WTC11 (cell line): ENCODE results near the gene NPAS3. TPM values are rescaled to one million over a fixed set of nuclear protein-coding genes. Genes with fewer than 3 reads are reported as not detected.

Experiments used
- ATAC-seq: fragments of 200-7000 bp; cut with Tn5 transposase; 2 replicates; pipeline ENCODE4 v1.10.0; 2021; ENCODE audit warnings: mild to moderate bottlenecking, moderate library complexity
- CTCF ChIA-PET: fragments of 300-600 bp; sonication (Branson Sonifier 250); formaldehyde crosslinking; loops from one replicate; lab custom pipeline; 2021; ENCODE audit warnings: antibody characterized with exemption; lab: Charles Lee
- POLR2A ChIA-PET: fragments of 350-600 bp; sonication (Branson Sonifier 250); formaldehyde crosslinking; loops from one replicate; lab custom pipeline; 2021; ENCODE audit warnings: antibody characterized with exemption; lab: Charles Lee
- DNase-seq: peaks from one replicate; pipeline ENCODE4 v3.0.0; 2021; ENCODE audit warnings: low spot score
- H3K27ac Mint-ChIP-seq: 2 replicates; pipeline ENCODE4 v1.8.0; 2021; ENCODE audit warnings: mixed read lengths
- H3K27me3 Mint-ChIP-seq: 2 replicates; pipeline ENCODE4 v1.8.0; 2021; ENCODE audit warnings: low read depth, mild to moderate bottlenecking, moderate library complexity, mixed read lengths
- H3K36me3 Mint-ChIP-seq: 2 replicates; pipeline ENCODE4 v1.8.0; 2021; ENCODE audit warnings: mixed read lengths
- H3K4me1 Mint-ChIP-seq: 2 replicates; pipeline ENCODE4 v1.8.0; 2022; ENCODE audit warnings: mixed read lengths
- H3K4me3 Mint-ChIP-seq: 2 replicates; pipeline ENCODE4 v1.8.0; 2021; ENCODE audit warnings: mild to moderate bottlenecking, moderate library complexity, mixed read lengths
- H3K9me3 Mint-ChIP-seq: 2 replicates; pipeline ENCODE4 v1.8.0; 2021; ENCODE audit warnings: mixed read lengths
- CREB1 ChIP-seq: sonication (generic); formaldehyde crosslinking; IDR thresholded peaks from 2 replicates; pipeline ENCODE4 v1.8.0; 2023; ENCODE audit warnings: mild to moderate bottlenecking, missing genetic modification reagents
- IRF2 ChIP-seq: sonication (generic); formaldehyde crosslinking; IDR thresholded peaks from 2 replicates; pipeline ENCODE4 v1.8.0; 2022; ENCODE audit warnings: low read depth, missing genetic modification reagents, borderline replicate concordance
- JAZF1 ChIP-seq: fragments of 250-450 bp; sonication (Bioruptor Pico); IDR thresholded peaks from 2 replicates; pipeline ENCODE4 v1.9.0; 2021; ENCODE audit warnings: moderate library complexity, mild to moderate bottlenecking, inconsistent platforms
- JUN ChIP-seq: sonication (generic); formaldehyde crosslinking; IDR thresholded peaks from 2 replicates; pipeline ENCODE4 v1.8.0; 2023; ENCODE audit warnings: mild to moderate bottlenecking, missing genetic modification reagents
- MYBL2 ChIP-seq: sonication (generic); formaldehyde crosslinking; IDR thresholded peaks from 2 replicates; pipeline ENCODE4 v1.8.1; 2023; ENCODE audit warnings: mild to moderate bottlenecking, moderate library complexity, missing genetic modification reagents
- NR1H2 ChIP-seq: sonication (generic); formaldehyde crosslinking; IDR thresholded peaks from 2 replicates; pipeline ENCODE4 v1.9.0; 2021; ENCODE audit warnings: mild to moderate bottlenecking, moderate library complexity, missing genetic modification reagents
- NR3C1 ChIP-seq: sonication (generic); formaldehyde crosslinking; conservative IDR thresholded peaks from 2 replicates; pipeline ENCODE4 v1.8.1; 2023; ENCODE audit warnings: low read depth, mild to moderate bottlenecking, missing genetic modification reagents
- SMAD3 ChIP-seq: sonication (generic); formaldehyde crosslinking; IDR thresholded peaks from 2 replicates; pipeline ENCODE4 v1.8.0; 2022; ENCODE audit warnings: missing genetic modification reagents, mild to moderate bottlenecking, borderline replicate concordance
- SMAD4 ChIP-seq: sonication (generic); formaldehyde crosslinking; IDR thresholded peaks from 2 replicates; pipeline ENCODE4 v1.8.0; 2022; ENCODE audit warnings: mild to moderate bottlenecking, missing genetic modification reagents
- ZNF396 ChIP-seq: fragments of 250-450 bp; sonication (Bioruptor Pico); IDR thresholded peaks from 2 replicates; pipeline ENCODE4 v1.8.0; 2021; ENCODE audit warnings: mild to moderate bottlenecking, moderate library complexity, borderline replicate concordance
- total RNA-seq: library from RNA; stranded (reverse); gene quantifications from 3 replicates; pipeline ENCODE4 v1.2.3, GENCODE V29; 2021
- TF ChIP-seq, protein P1 (sequence below): fragments of 250-450 bp; sonication (Bioruptor Pico); IDR thresholded peaks from 2 replicates; pipeline ENCODE4 v1.8.0; 2021; ENCODE audit warnings: mild to moderate bottlenecking
- TF ChIP-seq, protein P2 (sequence below): sonication (generic); formaldehyde crosslinking; IDR thresholded peaks from 2 replicates; pipeline ENCODE4 v1.8.0; 2022; ENCODE audit warnings: mild to moderate bottlenecking, missing genetic modification reagents
- TF ChIP-seq, protein P3 (sequence below): fragments of 250-450 bp; sonication (Bioruptor Pico); conservative IDR thresholded peaks from 2 replicates; pipeline ENCODE4 v1.9.0; 2021; ENCODE audit warnings: mild to moderate bottlenecking
- TF ChIP-seq, protein P4 (sequence below): sonication (generic); formaldehyde crosslinking; IDR thresholded peaks from 2 replicates; pipeline ENCODE4 v1.8.0; 2023; ENCODE audit warnings: mild to moderate bottlenecking, missing genetic modification reagents
- TF ChIP-seq, protein P5 (sequence below): sonication (generic); formaldehyde crosslinking; IDR thresholded peaks from 2 replicates; pipeline ENCODE4 v1.8.0; 2022; ENCODE audit warnings: missing genetic modification reagents
- TF ChIP-seq, protein P6 (sequence below): sonication (generic); formaldehyde crosslinking; IDR thresholded peaks from 2 replicates; pipeline ENCODE4 v1.8.1; 2023; ENCODE audit warnings: mild to moderate bottlenecking, missing genetic modification reagents, moderate library complexity
- TF ChIP-seq, protein P7 (sequence below): sonication (generic); formaldehyde crosslinking; IDR thresholded peaks from 2 replicates; pipeline ENCODE4 v1.8.1; 2022; ENCODE audit warnings: mild to moderate bottlenecking, moderate library complexity, missing genetic modification reagents
- TF ChIP-seq, protein P8 (sequence below): sonication (generic); formaldehyde crosslinking; IDR thresholded peaks from 2 replicates; pipeline ENCODE4 v1.8.0; 2023; ENCODE audit warnings: missing genetic modification reagents
- TF ChIP-seq, protein P9 (sequence below): fragments of 250-450 bp; sonication (Bioruptor Pico); IDR thresholded peaks from 2 replicates; pipeline ENCODE4 v1.9.0; 2021; ENCODE audit warnings: mild to moderate bottlenecking

NPAS3 gene
- total RNA-seq, 1 experiment from 2014 or later: 3.2 TPM

DNA sequence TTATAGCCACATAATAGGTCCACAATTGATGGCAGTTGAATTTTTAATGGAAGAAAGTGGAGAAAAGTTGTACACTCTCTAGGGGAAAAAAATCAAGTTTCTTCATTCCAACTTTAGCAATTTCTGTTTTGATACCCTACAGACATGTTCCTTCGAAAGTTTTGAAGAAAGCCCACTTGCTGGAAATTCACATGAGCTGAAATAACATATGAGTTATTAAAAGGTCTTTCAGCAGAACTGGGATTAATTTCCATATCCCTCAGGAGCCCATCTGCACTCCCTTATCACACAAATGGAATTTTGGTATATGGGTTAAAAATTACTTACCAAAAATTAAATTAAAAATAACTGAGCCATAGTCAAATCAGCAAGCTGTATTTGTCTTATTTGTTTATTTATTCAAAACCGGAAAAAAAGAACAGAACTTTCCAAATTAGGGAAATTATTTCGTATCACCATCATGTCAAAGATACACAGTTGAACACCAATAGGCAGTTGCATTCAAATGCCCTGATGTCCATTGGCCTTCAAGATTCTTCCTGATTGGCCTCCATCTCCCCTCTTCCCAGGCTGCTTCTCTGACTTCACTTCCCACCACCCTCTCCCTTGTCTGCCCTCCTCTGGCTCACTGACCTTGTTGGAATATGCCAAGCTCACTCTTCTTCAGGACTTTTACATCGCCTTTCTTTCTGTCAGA is 566.7 kb downstream of the NPAS3 start (continued):
- TF ChIP-seq, protein P1, sequence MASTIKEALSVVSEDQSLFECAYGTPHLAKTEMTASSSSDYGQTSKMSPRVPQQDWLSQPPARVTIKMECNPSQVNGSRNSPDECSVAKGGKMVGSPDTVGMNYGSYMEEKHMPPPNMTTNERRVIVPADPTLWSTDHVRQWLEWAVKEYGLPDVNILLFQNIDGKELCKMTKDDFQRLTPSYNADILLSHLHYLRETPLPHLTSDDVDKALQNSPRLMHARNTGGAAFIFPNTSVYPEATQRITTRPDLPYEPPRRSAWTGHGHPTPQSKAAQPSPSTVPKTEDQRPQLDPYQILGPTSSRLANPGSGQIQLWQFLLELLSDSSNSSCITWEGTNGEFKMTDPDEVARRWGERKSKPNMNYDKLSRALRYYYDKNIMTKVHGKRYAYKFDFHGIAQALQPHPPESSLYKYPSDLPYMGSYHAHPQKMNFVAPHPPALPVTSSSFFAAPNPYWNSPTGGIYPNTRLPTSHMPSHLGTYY (CRISPR knock-in tag): no peak
- TF ChIP-seq SMAD4 (CRISPR knock-in tag) (no peak), NR3C1 (no peak)

DNA sequence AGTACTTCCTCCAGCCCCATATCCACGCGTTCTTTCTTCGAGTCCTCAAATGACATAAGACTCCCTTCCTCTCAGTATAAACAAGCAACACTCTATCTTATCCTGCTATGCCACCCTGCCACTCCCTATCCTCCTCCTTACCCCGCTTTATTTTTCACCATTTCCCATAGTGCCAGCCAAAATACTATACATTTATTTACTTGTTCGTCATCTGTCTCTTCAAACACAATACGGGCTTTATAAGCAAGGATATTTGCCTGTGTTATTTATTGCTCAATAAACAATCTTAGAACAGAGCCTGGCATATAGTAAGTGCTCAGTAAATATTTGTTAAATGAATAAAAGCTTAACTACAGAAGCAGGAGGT is 567.3 kb downstream of the NPAS3 start:
- no peaks in the 10 kb centered on the region for H3K9me3 Mint-ChIP-seq
- H3K27ac Mint-ChIP-seq: no peak overlapping the region
- no peaks in the 10 kb centered on the region for H3K36me3 Mint-ChIP-seq
- POLR2A ChIA-PET: no interaction called here
- DNase-seq: no peak
- no peak for ATAC-seq
- peaks cover 6% of the 10 kb centered on the region for H3K4me1 Mint-ChIP-seq
- H3K4me3 Mint-ChIP-seq: no peak overlapping the region
- no peaks in the 10 kb centered on the region for H3K27me3 Mint-ChIP-seq
- CTCF ChIA-PET: no interaction called here
- TF ChIP-seq JAZF1 (CRISPR knock-in tag) (no peak), ZNF396 (no peak), IRF2 (no peak), JUN (no peak), SMAD3 (no peak), NR1H2 (CRISPR knock-in tag) (no peak), CREB1 (no peak), MYBL2 (CRISPR knock-in tag) (no peak)
- TF ChIP-seq, protein P2, sequence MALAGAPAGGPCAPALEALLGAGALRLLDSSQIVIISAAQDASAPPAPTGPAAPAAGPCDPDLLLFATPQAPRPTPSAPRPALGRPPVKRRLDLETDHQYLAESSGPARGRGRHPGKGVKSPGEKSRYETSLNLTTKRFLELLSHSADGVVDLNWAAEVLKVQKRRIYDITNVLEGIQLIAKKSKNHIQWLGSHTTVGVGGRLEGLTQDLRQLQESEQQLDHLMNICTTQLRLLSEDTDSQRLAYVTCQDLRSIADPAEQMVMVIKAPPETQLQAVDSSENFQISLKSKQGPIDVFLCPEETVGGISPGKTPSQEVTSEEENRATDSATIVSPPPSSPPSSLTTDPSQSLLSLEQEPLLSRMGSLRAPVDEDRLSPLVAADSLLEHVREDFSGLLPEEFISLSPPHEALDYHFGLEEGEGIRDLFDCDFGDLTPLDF (CRISPR knock-in tag): no peak
- TF ChIP-seq, protein P3, sequence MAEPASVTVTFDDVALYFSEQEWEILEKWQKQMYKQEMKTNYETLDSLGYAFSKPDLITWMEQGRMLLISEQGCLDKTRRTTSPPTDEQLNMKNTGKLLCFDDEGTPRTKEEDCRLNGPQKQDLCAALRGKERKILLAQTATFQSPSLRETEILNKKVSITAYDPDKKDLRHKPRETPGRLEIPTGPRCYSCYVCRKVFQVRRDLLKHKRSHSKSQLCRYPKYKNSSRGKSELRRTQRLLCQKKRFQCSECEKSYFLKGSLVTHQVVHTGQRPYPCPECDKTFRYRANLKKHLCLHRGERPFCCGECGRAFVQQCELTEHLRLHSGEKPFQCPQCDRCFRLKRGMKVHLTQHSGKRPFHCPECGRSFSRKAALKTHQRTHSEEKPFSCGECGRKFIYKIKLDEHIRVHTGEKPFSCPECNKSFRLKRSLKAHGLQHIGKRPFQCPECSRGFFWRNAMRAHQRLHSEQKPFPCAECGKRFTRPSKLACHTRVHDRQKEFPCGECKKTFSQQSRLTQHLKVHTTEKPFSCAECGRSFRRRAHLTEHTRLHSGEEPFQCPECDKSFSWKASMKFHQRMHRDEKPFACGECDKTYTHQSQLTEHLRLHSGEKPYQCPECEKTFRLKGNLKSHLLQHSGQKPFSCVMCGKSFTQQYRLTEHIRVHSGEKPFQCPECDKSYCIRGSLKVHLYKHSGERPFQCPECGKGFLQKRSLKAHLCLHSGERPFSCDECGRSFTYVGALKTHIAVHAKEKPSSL (CRISPR knock-in tag): no peak
- TF ChIP-seq, protein P4, sequence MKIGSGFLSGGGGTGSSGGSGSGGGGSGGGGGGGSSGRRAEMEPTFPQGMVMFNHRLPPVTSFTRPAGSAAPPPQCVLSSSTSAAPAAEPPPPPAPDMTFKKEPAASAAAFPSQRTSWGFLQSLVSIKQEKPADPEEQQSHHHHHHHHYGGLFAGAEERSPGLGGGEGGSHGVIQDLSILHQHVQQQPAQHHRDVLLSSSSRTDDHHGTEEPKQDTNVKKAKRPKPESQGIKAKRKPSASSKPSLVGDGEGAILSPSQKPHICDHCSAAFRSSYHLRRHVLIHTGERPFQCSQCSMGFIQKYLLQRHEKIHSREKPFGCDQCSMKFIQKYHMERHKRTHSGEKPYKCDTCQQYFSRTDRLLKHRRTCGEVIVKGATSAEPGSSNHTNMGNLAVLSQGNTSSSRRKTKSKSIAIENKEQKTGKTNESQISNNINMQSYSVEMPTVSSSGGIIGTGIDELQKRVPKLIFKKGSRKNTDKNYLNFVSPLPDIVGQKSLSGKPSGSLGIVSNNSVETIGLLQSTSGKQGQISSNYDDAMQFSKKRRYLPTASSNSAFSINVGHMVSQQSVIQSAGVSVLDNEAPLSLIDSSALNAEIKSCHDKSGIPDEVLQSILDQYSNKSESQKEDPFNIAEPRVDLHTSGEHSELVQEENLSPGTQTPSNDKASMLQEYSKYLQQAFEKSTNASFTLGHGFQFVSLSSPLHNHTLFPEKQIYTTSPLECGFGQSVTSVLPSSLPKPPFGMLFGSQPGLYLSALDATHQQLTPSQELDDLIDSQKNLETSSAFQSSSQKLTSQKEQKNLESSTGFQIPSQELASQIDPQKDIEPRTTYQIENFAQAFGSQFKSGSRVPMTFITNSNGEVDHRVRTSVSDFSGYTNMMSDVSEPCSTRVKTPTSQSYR (CRISPR knock-in tag): no peak
- TF ChIP-seq, protein P5, sequence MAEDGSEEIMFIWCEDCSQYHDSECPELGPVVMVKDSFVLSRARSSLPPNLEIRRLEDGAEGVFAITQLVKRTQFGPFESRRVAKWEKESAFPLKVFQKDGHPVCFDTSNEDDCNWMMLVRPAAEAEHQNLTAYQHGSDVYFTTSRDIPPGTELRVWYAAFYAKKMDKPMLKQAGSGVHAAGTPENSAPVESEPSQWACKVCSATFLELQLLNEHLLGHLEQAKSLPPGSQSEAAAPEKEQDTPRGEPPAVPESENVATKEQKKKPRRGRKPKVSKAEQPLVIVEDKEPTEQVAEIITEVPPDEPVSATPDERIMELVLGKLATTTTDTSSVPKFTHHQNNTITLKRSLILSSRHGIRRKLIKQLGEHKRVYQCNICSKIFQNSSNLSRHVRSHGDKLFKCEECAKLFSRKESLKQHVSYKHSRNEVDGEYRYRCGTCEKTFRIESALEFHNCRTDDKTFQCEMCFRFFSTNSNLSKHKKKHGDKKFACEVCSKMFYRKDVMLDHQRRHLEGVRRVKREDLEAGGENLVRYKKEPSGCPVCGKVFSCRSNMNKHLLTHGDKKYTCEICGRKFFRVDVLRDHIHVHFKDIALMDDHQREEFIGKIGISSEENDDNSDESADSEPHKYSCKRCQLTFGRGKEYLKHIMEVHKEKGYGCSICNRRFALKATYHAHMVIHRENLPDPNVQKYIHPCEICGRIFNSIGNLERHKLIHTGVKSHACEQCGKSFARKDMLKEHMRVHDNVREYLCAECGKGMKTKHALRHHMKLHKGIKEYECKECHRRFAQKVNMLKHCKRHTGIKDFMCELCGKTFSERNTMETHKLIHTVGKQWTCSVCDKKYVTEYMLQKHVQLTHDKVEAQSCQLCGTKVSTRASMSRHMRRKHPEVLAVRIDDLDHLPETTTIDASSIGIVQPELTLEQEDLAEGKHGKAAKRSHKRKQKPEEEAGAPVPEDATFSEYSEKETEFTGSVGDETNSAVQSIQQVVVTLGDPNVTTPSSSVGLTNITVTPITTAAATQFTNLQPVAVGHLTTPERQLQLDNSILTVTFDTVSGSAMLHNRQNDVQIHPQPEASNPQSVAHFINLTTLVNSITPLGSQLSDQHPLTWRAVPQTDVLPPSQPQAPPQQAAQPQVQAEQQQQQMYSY: no peak
- TF ChIP-seq, protein P6, sequence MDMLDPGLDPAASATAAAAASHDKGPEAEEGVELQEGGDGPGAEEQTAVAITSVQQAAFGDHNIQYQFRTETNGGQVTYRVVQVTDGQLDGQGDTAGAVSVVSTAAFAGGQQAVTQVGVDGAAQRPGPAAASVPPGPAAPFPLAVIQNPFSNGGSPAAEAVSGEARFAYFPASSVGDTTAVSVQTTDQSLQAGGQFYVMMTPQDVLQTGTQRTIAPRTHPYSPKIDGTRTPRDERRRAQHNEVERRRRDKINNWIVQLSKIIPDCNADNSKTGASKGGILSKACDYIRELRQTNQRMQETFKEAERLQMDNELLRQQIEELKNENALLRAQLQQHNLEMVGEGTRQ (CRISPR knock-in tag): no peak
- TF ChIP-seq, protein P7, sequence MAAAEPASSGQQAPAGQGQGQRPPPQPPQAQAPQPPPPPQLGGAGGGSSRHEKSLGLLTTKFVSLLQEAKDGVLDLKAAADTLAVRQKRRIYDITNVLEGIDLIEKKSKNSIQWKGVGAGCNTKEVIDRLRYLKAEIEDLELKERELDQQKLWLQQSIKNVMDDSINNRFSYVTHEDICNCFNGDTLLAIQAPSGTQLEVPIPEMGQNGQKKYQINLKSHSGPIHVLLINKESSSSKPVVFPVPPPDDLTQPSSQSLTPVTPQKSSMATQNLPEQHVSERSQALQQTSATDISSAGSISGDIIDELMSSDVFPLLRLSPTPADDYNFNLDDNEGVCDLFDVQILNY: no peak
- TF ChIP-seq, protein P8, sequence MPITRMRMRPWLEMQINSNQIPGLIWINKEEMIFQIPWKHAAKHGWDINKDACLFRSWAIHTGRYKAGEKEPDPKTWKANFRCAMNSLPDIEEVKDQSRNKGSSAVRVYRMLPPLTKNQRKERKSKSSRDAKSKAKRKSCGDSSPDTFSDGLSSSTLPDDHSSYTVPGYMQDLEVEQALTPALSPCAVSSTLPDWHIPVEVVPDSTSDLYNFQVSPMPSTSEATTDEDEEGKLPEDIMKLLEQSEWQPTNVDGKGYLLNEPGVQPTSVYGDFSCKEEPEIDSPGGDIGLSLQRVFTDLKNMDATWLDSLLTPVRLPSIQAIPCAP (CRISPR knock-in tag): no peak
- TF ChIP-seq, protein P9, sequence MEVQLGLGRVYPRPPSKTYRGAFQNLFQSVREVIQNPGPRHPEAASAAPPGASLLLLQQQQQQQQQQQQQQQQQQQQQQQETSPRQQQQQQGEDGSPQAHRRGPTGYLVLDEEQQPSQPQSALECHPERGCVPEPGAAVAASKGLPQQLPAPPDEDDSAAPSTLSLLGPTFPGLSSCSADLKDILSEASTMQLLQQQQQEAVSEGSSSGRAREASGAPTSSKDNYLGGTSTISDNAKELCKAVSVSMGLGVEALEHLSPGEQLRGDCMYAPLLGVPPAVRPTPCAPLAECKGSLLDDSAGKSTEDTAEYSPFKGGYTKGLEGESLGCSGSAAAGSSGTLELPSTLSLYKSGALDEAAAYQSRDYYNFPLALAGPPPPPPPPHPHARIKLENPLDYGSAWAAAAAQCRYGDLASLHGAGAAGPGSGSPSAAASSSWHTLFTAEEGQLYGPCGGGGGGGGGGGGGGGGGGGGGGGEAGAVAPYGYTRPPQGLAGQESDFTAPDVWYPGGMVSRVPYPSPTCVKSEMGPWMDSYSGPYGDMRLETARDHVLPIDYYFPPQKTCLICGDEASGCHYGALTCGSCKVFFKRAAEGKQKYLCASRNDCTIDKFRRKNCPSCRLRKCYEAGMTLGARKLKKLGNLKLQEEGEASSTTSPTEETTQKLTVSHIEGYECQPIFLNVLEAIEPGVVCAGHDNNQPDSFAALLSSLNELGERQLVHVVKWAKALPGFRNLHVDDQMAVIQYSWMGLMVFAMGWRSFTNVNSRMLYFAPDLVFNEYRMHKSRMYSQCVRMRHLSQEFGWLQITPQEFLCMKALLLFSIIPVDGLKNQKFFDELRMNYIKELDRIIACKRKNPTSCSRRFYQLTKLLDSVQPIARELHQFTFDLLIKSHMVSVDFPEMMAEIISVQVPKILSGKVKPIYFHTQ (CRISPR knock-in tag): no peak
